ENCODE results near the gene NCK2. TPM values are rescaled to one million over a fixed set of nuclear protein-coding genes. Genes with fewer than 3 reads are reported as not detected.

The NCK2 gene
- total and polyA plus RNA-seq, 2 of the 4 experiments (the other 2 are of a cell fraction) = 15.8 to 22.2 TPM

GRCh38 chr2:105834931-105835330, 90.2 kb downstream of the NCK2 start:
- dilution Hi-C loops (cut with HindIII; ENCODE audit: low sequenced_read_pairs, unreplicated experiment) (no loop called here), in situ Hi-C loops (cut with MboI; ENCODE audit: low sequenced_read_pairs) (no loop called here), intact Hi-C loops (cut with micrococcal nuclease) (no loop called here)
- ChIA-PET CTCF (no interaction called here), POLR2A (ENCODE audit: unreplicated experiment) (no interaction called here)
- Histone ChIP-seq H4K8ac (ENCODE audit: low read depth in 2 of 2, low read length in 2 of 2) (no peak overlapping the region), H3K9ac (ENCODE audit: low read depth, low read length) (no peak overlapping the region), H2BK120ac (ENCODE audit: low read depth, low read length) (no peak overlapping the region), H2AK9ac (replicated peaks; ENCODE audit: low read depth, low read length, poor library complexity) (no peak overlapping the region), H3K4me3 (ENCODE audit: insufficient read depth, low read depth, low read length) (no peak overlapping the region), H3K23ac (ENCODE audit: low read depth, low read length) (no peak overlapping the region), H3K36me3 (ENCODE audit: control insufficient read depth, insufficient read depth, low read length) (no peaks in the 10 kb centered on the region), H3K9me3 (ENCODE audit: control insufficient read depth, insufficient read depth, low read length) (peaks cover 5% of the 10 kb centered on the region), H3K14ac (replicated peaks; ENCODE audit: low read depth, low read length) (no peak overlapping the region), H2BK5ac (ENCODE audit: low read depth, low read length, poor library complexity, severe bottlenecking) (no peak overlapping the region), H3K4me2 (ENCODE audit: low read depth, low read length) (no peak overlapping the region), H2BK15ac (ENCODE audit: low read depth, low read length) (no peak overlapping the region), H2AFZ (replicated peaks; ENCODE audit: low read length, poor library complexity) (no peak overlapping the region), H3K27ac (ENCODE audit: insufficient read depth, low read length) (no peak overlapping the region), H3K4me1 (ENCODE audit: control insufficient read depth, insufficient read depth, low read length) (no peaks in the 10 kb centered on the region), H3K79me1 (ENCODE audit: low read depth in 1 of 2, low read length in 2 of 2) (peaks cover 23 to 36% of the 10 kb centered on the region in 2 experiments), H2AK5ac (ENCODE audit: low read depth, low read length) (no peak overlapping the region), H4K5ac (ENCODE audit: low read depth, low read length) (no peak overlapping the region), H4K20me1 (ENCODE audit: insufficient read depth, low read length) (peaks cover 26% of the 10 kb centered on the region), H3K9me1 (ENCODE audit: insufficient read depth, low read length) (no peaks in the 10 kb centered on the region; the same call in 1 of the 2 replicates), H3K27me3 (ENCODE audit: control insufficient read depth, insufficient read depth, low read length) (no peaks in the 10 kb centered on the region), H2BK20ac (ENCODE audit: low read depth, low read length) (no peak overlapping the region), H3K18ac (ENCODE audit: low read depth, low read length) (no peak overlapping the region), H3K4ac (ENCODE audit: low read depth, low read length) (no peak overlapping the region), H4K91ac (ENCODE audit: insufficient read depth, low read depth, low read length) (no peak overlapping the region), H3K56ac (ENCODE audit: extremely low read depth, insufficient read depth, low read length) (no peak overlapping the region)
- no peak for TF ChIP-seq MAFK (IDR thresholded peaks at IDR 0.05; ENCODE audit: low read depth, low read length)
- TF ChIP-seq BHLHE40 (IDR thresholded peaks at IDR 0.05; ENCODE audit: low read depth, low read length) = no peak
- no peak for TF ChIP-seq CEBPB (IDR thresholded peaks at IDR 0.05; ENCODE audit: low read depth, low read length)
- no peak for TF ChIP-seq CTCF (conservative IDR thresholded peaks at IDR 0.05; ENCODE audit: low read depth, low read length)
- TF ChIP-seq RFX5 (IDR thresholded peaks at IDR 0.05; ENCODE audit: low read depth, low read length) = no peak
- TF ChIP-seq FOS (IDR thresholded peaks at IDR 0.05; ENCODE audit: low read depth, low read length) = no peak
- TF ChIP-seq MAZ (IDR thresholded peaks at IDR 0.05; ENCODE audit: borderline replicate concordance, low read depth, low read length) = no peak
- no peak for TF ChIP-seq RAD21 (IDR thresholded peaks at IDR 0.05; ENCODE audit: low read length)
- no peak for TF ChIP-seq SMC3 (IDR thresholded peaks at IDR 0.05; ENCODE audit: low read depth, low read length)
- no peak for TF ChIP-seq RCOR1 (IDR thresholded peaks at IDR 0.05; ENCODE audit: insufficient replicate concordance, low read length)
- TF ChIP-seq POLR2A (IDR thresholded peaks at IDR 0.05; ENCODE audit: low read depth, low read length) = no peak
- no peak for TF ChIP-seq MXI1 (IDR thresholded peaks at IDR 0.05; ENCODE audit: borderline replicate concordance, low read depth, low read length)
- no peak for TF ChIP-seq ELK1 (IDR thresholded peaks at IDR 0.05; ENCODE audit: borderline replicate concordance, low read depth, low read length)
- TF ChIP-seq NFE2L2 (IDR thresholded peaks at IDR 0.05; ENCODE audit: low read depth, low read length) = no peak
- no peak for TF ChIP-seq USF2 (IDR thresholded peaks at IDR 0.05; ENCODE audit: low read depth, low read length)
- no peak for ATAC-seq (ENCODE audit: low read depth)
- no peak for DNase-seq
- BruUV-seq (replicated peaks) = no TSS peak
- WGBS, 2 experiments (ENCODE audit: extremely low coverage in 2 of 2, insufficient read length in 1 of 2) = no CpG with 5 or more reads among the region's 1 CpG

All from IMR-90 (cell line).